MCF 10A (cell line): Measurements from ENCODE around the gene RNF41. TPM values are rescaled to one million over a fixed set of nuclear protein-coding genes. Genes with fewer than 3 reads are reported as not detected.

Experiments
- BruUV-seq: library from RNA; stranded (reverse); fragments of 400-500 nt; replicated peaks from 2 replicates; lab custom pipeline; 2021; lab: Mats Ljungman, UMichigan
- CTCF ChIA-PET: fragments of 300-600 bp; sonication (Branson Sonifier 250); formaldehyde crosslinking; extraction: SDS; loops from one replicate; lab custom pipeline; 2021; ENCODE audit warnings: antibody characterized with exemption, inconsistent platforms; lab: Yijun Ruan, JAX
- POLR2A ChIA-PET: fragments of 300-600, 350-650 bp; sonication (Branson Sonifier 250); formaldehyde crosslinking; extraction: SDS; loops from one replicate; lab custom pipeline; 2020; ENCODE audit warnings: antibody characterized with exemption, inconsistent platforms; lab: Yijun Ruan, JAX
- DNase-seq: peaks from one replicate; pipeline ENCODE4 v3.0.0-alpha.2; 2018; ENCODE audit not compliant: unreplicated experiment
- H3K27ac Mint-ChIP-seq: one replicate; pipeline ENCODE4 v1.8.0; 2022; ENCODE audit warnings: mild to moderate bottlenecking, low read depth, mixed read lengths; ENCODE audit not compliant: unreplicated experiment
- H3K27me3 Mint-ChIP-seq: one replicate; pipeline ENCODE4 v1.8.0; 2022; ENCODE audit warnings: mixed read lengths; ENCODE audit not compliant: insufficient read depth, unreplicated experiment
- H3K36me3 Mint-ChIP-seq: one replicate; pipeline ENCODE4 v1.8.0; 2022; ENCODE audit warnings: mild to moderate bottlenecking, moderate library complexity, mixed read lengths; ENCODE audit not compliant: insufficient read depth, unreplicated experiment
- H3K4me1 Mint-ChIP-seq: one replicate; pipeline ENCODE4 v1.8.0; 2022; ENCODE audit warnings: mixed read lengths; ENCODE audit not compliant: insufficient read depth, unreplicated experiment
- H3K4me3 Mint-ChIP-seq: one replicate; pipeline ENCODE4 v1.8.0; 2022; ENCODE audit warnings: mild to moderate bottlenecking, moderate library complexity, mixed read lengths; ENCODE audit not compliant: unreplicated experiment
- H3K9me3 Mint-ChIP-seq: one replicate; pipeline ENCODE4 v1.8.0; 2022; ENCODE audit warnings: mixed read lengths; ENCODE audit not compliant: unreplicated experiment
- intact Hi-C: fragments of 100-400 bp; cut with micrococcal nuclease; formaldehyde crosslinking; loops from 2 replicates; pipeline ENCODE4 v1.14.1; 2022
- total RNA-seq: library from RNA; stranded (reverse); gene quantifications from 2 replicates; pipeline ENCODE4 v1.2.3, GENCODE V29; 2022
- TF ChIP-seq, protein P1 (sequence below): fragments of 200-600 bp; IDR thresholded peaks from one replicate; pipeline ENCODE4 v1.8.0; 2022; ENCODE audit warnings: antibody characterized with exemption, mild to moderate bottlenecking; ENCODE audit not compliant: unreplicated experiment

The RNF41 gene
- total RNA-seq, 1 experiment from 2014 or later, result 108 TPM

DNA sequence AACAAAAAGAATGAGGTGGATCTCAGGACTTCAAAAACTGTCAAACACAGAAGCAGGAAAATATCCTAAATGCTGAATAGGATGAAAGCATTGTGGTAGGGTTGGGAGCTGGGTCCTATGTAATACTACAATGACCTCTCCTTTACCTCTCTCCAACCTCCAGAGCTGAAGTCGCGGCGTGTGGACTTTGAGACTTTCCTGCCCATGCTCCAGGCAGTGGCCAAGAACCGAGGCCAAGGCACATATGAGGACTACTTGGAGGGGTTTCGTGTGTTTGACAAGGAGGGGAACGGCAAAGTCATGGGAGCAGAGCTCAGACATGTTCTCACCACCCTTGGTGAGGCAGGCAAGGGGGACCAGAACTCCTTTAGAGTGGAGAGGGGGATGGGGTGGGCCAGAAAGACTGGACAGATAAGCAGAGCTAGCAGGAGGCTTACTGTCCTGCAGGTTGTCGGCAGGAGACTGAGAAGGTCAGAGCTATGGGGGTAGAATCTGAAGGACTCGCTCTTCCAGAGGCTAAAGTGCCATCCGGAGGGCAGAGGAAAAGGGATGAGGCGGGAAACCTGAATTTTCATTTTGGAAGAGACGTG is 66.4 kb downstream of the RNF41 start:
- intact Hi-C loops, result no loop called here
- Mint-ChIP-seq H3K36me3 (peaks cover 36% of the 10 kb centered on the region), H3K4me1 (peaks cover 31% of the 10 kb centered on the region), H3K9me3 (no peaks in the 10 kb centered on the region), H3K27ac (no peak overlapping the region), H3K4me3 (no peak overlapping the region), H3K27me3 (no peaks in the 10 kb centered on the region)
- TF ChIP-seq, protein P1, sequence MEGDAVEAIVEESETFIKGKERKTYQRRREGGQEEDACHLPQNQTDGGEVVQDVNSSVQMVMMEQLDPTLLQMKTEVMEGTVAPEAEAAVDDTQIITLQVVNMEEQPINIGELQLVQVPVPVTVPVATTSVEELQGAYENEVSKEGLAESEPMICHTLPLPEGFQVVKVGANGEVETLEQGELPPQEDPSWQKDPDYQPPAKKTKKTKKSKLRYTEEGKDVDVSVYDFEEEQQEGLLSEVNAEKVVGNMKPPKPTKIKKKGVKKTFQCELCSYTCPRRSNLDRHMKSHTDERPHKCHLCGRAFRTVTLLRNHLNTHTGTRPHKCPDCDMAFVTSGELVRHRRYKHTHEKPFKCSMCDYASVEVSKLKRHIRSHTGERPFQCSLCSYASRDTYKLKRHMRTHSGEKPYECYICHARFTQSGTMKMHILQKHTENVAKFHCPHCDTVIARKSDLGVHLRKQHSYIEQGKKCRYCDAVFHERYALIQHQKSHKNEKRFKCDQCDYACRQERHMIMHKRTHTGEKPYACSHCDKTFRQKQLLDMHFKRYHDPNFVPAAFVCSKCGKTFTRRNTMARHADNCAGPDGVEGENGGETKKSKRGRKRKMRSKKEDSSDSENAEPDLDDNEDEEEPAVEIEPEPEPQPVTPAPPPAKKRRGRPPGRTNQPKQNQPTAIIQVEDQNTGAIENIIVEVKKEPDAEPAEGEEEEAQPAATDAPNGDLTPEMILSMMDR, result no peak
- BruUV-seq, result no TSS peak
- POLR2A ChIA-PET, result interaction anchor here (0.9 to 3.5 kb wide), 8 partner anchors 9 to 182 kb away, joined by 3 to 16 read pairs (median 5); partner anchors contain the start of genes ESYT1, RAB5B, SMARCC2 and ZC3H10
- no peak for DNase-seq
- CTCF ChIA-PET, result interaction anchor here (0.6 to 2.4 kb wide), 7 partner anchors 14 to 107 kb away, joined by 3 to 19 read pairs (median 3); partner anchors contain the start of gene ZC3H10

DNA sequence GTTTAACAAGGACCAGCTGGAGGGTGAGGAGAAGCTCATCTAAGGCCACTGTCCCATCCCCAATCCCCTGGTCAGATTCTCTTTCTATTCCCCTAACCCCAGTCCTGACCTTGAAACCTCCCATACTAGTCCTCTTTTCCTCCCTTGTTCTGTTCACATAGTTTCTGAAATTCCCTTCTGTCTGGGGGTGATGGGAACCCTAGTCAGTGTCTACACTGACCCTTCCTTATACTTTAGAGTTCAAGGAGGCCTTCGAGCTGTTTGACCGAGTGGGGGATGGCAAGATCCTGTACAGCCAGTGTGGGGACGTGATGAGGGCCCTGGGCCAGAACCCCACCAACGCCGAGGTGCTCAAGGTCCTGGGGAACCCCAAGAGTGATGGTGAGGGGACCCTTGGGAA is 66.9 kb downstream of the RNF41 start:
- no TSS peak for BruUV-seq
- TF ChIP-seq, protein P1, result no peak
- no peaks in the 10 kb centered on the region for H3K27me3 Mint-ChIP-seq
- intact Hi-C loops, result loop anchor here (5.0 kb wide), 1 partner anchor 38 kb away; the partner anchor contains the start of genes RPL41 and ZC3H10
- peaks cover 26% of the 10 kb centered on the region for H3K4me1 Mint-ChIP-seq
- POLR2A ChIA-PET, result interaction anchor here (0.9 to 3.5 kb wide), 8 partner anchors 10 to 181 kb away, joined by 3 to 16 read pairs (median 5); partner anchors contain the start of genes ESYT1, RAB5B, SMARCC2 and ZC3H10
- peaks cover 33% of the 10 kb centered on the region for H3K36me3 Mint-ChIP-seq
- no peak overlapping the region for H3K4me3 Mint-ChIP-seq
- no peaks in the 10 kb centered on the region for H3K9me3 Mint-ChIP-seq
- DNase-seq, result no peak
- no peak overlapping the region for H3K27ac Mint-ChIP-seq
- CTCF ChIA-PET, result interaction anchor here (0.5 to 2.4 kb wide), 5 partner anchors 13 to 35 kb away, joined by 3 to 19 read pairs (median 4); partner anchors contain the start of gene ZC3H10

DNA sequence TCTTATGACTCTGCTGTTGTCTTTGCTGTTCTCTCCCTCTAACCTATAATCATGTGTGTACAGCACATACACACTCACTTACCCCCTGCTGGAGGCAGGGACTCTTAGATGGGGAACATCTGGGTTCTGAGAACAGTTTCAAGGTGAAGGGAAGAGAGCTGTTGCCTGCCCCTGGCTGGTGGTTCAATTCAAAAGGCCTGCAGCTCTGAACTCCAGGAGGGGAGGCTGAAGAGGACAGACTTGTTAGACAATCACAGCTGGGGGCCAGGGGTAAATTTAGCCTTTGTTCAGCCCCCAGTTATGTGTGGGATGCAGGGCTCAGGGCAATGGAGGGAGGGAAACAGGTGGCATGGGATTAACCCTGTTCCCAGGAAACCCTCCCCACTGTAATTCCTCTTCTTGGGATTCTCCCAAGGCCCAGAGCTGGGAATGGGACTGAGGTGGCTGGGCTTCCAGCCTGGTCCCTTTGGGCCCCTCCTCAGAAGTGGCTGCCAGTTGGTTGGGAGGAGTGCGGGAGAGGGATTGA is 67.4 kb downstream of the RNF41 start:
- no TSS peak for BruUV-seq
- Mint-ChIP-seq H3K36me3 (peaks cover 32% of the 10 kb centered on the region), H3K4me1 (peaks cover 21% of the 10 kb centered on the region), H3K27ac (no peak overlapping the region), H3K27me3 (no peaks in the 10 kb centered on the region), H3K4me3 (no peak overlapping the region), H3K9me3 (no peaks in the 10 kb centered on the region)
- CTCF ChIA-PET, result interaction anchor here (0.5 to 1.8 kb wide), 4 partner anchors 13 to 35 kb away, joined by 3 to 6 read pairs (median 4); no protein-coding TSS in a partner anchor
- DNase-seq, result no peak
- intact Hi-C loops, result loop anchor here (5.0 kb wide), 1 partner anchor 37 kb away; the partner anchor contains the start of genes RPL41 and ZC3H10
- POLR2A ChIA-PET, result interaction anchor here (0.6 to 3.5 kb wide), 5 partner anchors 27 to 181 kb away, joined by 4 to 16 read pairs (median 11); partner anchors contain the start of genes ESYT1, RAB5B, SMARCC2 and ZC3H10
- TF ChIP-seq, protein P1, result no peak

DNA sequence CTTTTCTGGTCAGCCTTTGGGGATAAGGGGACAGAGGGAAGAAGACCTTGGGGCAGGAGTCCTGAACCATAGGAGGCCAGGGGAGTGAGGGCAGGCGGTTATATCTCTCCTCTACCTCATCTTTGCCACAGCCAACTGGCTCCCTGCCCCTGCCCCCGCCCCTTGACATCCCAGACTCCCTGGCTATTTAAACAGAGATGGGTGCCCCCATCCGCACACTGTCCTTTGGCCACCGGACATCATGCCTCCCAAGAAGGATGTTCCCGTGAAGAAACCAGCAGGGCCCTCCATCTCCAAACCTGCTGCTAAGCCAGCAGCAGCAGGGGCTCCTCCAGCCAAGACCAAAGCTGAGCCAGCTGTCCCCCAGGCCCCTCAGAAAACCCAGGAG is 68.0 kb downstream of the RNF41 start:
- Mint-ChIP-seq H3K4me3 (peak overlapping the region; percentile 75), H3K27me3 (no peaks in the 10 kb centered on the region), H3K9me3 (no peaks in the 10 kb centered on the region), H3K27ac (no peak overlapping the region), H3K4me1 (peaks cover 18% of the 10 kb centered on the region), H3K36me3 (peaks cover 25% of the 10 kb centered on the region)
- no TSS peak for BruUV-seq
- TF ChIP-seq, protein P1, result no peak
- POLR2A ChIA-PET, result interaction anchor here (0.6 to 2.8 kb wide), 4 partner anchors 26 to 310 kb away, joined by 3 to 16 read pairs (median 8); partner anchors contain the start of genes ESYT1 and SMARCC2
- CTCF ChIA-PET, result no interaction called here
- DNase-seq, result no peak
- intact Hi-C loops, result loop anchor here (5.0 kb wide), 1 partner anchor 36 kb away; the partner anchor contains the start of genes RPL41 and ZC3H10
